CD14-positive monocyte (primary cell): Measurements from ENCODE around the gene TADA1. TPM values are rescaled to one million over a fixed set of nuclear protein-coding genes. Genes with fewer than 3 reads are reported as not detected.

ENCODE experiments used
- DNase-seq, 3 donors: peaks; one replicate each; pipeline ENCODE4 v3.0.0-alpha.2; 2011 to 2022
- H2AFZ ChIP-seq: 2 replicates; pipeline ENCODE4 v1.6.0; 2012; ENCODE audit warnings: mild to moderate bottlenecking, low read depth, low read length, inconsistent platforms; ENCODE audit not compliant: insufficient read depth, poor library complexity, severe bottlenecking
- H3K27ac ChIP-seq, 2 donors: 1 replicate in 1 of 2; 2 replicates in 1 of 2; pipeline ENCODE4 v1.5.1; 2012 to 2013; ENCODE audit warnings: low read length in 2 of 2, control low read depth in 1 of 2, inconsistent platforms in 1 of 2, low read depth in 1 of 2, mild to moderate bottlenecking in 1 of 2
- H3K27me3 ChIP-seq, 2 donors: one replicate each; pipeline versions ENCODE4 v1.6.0 to v1.6.1; 2011 to 2013; ENCODE audit warnings: low read length in 2 of 2; ENCODE audit not compliant: control insufficient read depth in 2 of 2, insufficient read depth in 2 of 2
- H3K36me3 ChIP-seq, 2 donors: replicated peaks in 1 of 2; 1 replicate in 1 of 2; 2 replicates in 1 of 2; pipeline versions ENCODE4 v1.5.1 to v1.6.1; 2012 to 2013; ENCODE audit warnings: low read length in 2 of 2, control low read depth in 1 of 2, inconsistent platforms in 1 of 2, mild to moderate bottlenecking in 1 of 2; ENCODE audit not compliant: insufficient read depth in 2 of 2, control insufficient read depth in 1 of 2
- H3K4me1 ChIP-seq, 2 donors: 1 replicate in 1 of 2; 2 replicates in 1 of 2; pipeline versions ENCODE4 v1.5.1 to v1.6.1; 2012 to 2013; ENCODE audit warnings: low read length in 2 of 2, control low read depth in 1 of 2, inconsistent platforms in 1 of 2, mild to moderate bottlenecking in 1 of 2, moderate library complexity in 1 of 2; ENCODE audit not compliant: insufficient read depth in 2 of 2, control insufficient read depth in 1 of 2
- H3K4me2 ChIP-seq: replicated peaks from 2 replicates; pipeline ENCODE3; 2012; ENCODE audit warnings: low read length, moderate library complexity, mild to moderate bottlenecking; ENCODE audit not compliant: poor library complexity, severe bottlenecking; ENCODE audit errors: extremely low read depth
- H3K4me3 ChIP-seq, 3 experiments: fragments of 200-600 bp in 1 of 3; sonication (generic) in 1 of 3; replicated peaks in 1 of 3; 1 replicate in 2 of 3; 2 replicates in 1 of 3; pipeline ENCODE4 v1.5.1; 2011 to 2013; ENCODE audit warnings: low read length in 3 of 3, mild to moderate bottlenecking in 3 of 3, control low read depth in 2 of 3, low read depth in 2 of 3, inconsistent platforms in 1 of 3, moderate library complexity in 1 of 3
- H3K79me2 ChIP-seq: 2 replicates; pipeline ENCODE4 v1.6.0; 2012; ENCODE audit warnings: mild to moderate bottlenecking, control low read depth, inconsistent platforms, low read length, moderate library complexity; ENCODE audit not compliant: insufficient read depth
- H3K9ac ChIP-seq: 2 replicates; pipeline ENCODE4 v1.6.0; 2017; ENCODE audit warnings: low read length, mild to moderate bottlenecking; ENCODE audit not compliant: insufficient read depth, poor library complexity, severe bottlenecking
- H3K9me3 ChIP-seq, 2 donors: replicated peaks in 1 of 2; 1 replicate in 1 of 2; 2 replicates in 1 of 2; pipeline versions ENCODE4 v1.5.1 to v1.6.1; 2012 to 2013; ENCODE audit warnings: low read length in 2 of 2, control low read depth in 1 of 2; ENCODE audit not compliant: control insufficient read depth in 1 of 2, insufficient read depth in 1 of 2
- H4K20me1 ChIP-seq: 2 replicates; pipeline ENCODE4 v1.6.0; 2012; ENCODE audit warnings: mild to moderate bottlenecking, low read length, control low read depth, moderate library complexity; ENCODE audit not compliant: insufficient read depth
- H3K27ac Mint-ChIP-seq, 7 donors: one replicate each; pipeline ENCODE4 v1.8.0; 2020; ENCODE audit warnings: mild to moderate bottlenecking in 7 of 7, mixed read lengths in 7 of 7, moderate library complexity in 6 of 7, inconsistent platforms in 2 of 7
- H3K27me3 Mint-ChIP-seq, 3 donors: one replicate each; pipeline ENCODE4 v1.8.0; 2021 to 2022; ENCODE audit warnings: low read depth in 3 of 3, mild to moderate bottlenecking in 3 of 3, mixed read lengths in 3 of 3, moderate library complexity in 3 of 3, inconsistent platforms in 1 of 3
- H3K36me3 Mint-ChIP-seq, 2 donors: one replicate each; pipeline ENCODE4 v1.8.0; 2020; ENCODE audit warnings: mixed read lengths in 2 of 2, inconsistent platforms in 1 of 2, mild to moderate bottlenecking in 1 of 2
- H3K4me1 Mint-ChIP-seq: one replicate; pipeline ENCODE4 v1.8.0; 2020; ENCODE audit warnings: mild to moderate bottlenecking, mixed read lengths
- H3K4me3 Mint-ChIP-seq, 2 donors: one replicate each; pipeline ENCODE4 v1.8.0; 2020; ENCODE audit warnings: mild to moderate bottlenecking in 2 of 2, mixed read lengths in 2 of 2, moderate library complexity in 1 of 2
- H3K9me3 Mint-ChIP-seq, 7 donors: one replicate each; pipeline ENCODE4 v1.8.0; 2020 to 2022; ENCODE audit warnings: mixed read lengths in 7 of 7, mild to moderate bottlenecking in 6 of 7, moderate library complexity in 6 of 7, inconsistent platforms in 2 of 7
- CTCF ChIP-seq: fragments of 200-600 bp; IDR thresholded peaks from one replicate; pipeline ENCODE4 v1.8.0; 2022; ENCODE audit warnings: antibody characterized with exemption, mild to moderate bottlenecking
- WGBS: methylation state at CpG from one replicate; pipeline ENCODE4 v1.1.5; 2013; ENCODE audit warnings: missing lambda C conversion rate; ENCODE audit not compliant: insufficient coverage; 5-methylcytosine and 5-hydroxymethylcytosine counted together
- intact Hi-C, 2 donors: fragments of 100-400 bp; cut with micrococcal nuclease; formaldehyde crosslinking; loops; one replicate each; pipeline versions ENCODE4 v1.15.0 to v1.15.1; 2023
- polyA plus RNA-seq, 3 donors: library from polyadenylated mRNA; depleted of rRNA in 1 of 3; unstranded in 2 of 3; stranded (reverse) in 1 of 3; fragments of 300-500 nt in 2 of 3; fragments of >200 nt in 1 of 3; fragmentation: Illumina TruSeq in 2 of 3; gene quantifications; 1 replicate in 2 of 3; 2 replicates in 1 of 3; pipeline ENCODE4 v1.2.3, GENCODE V29; 2012 to 2021

The TADA1 gene
- polyA plus RNA-seq, 3 donors = 6.4 to 8.0 (median 7.9) TPM

DNA sequence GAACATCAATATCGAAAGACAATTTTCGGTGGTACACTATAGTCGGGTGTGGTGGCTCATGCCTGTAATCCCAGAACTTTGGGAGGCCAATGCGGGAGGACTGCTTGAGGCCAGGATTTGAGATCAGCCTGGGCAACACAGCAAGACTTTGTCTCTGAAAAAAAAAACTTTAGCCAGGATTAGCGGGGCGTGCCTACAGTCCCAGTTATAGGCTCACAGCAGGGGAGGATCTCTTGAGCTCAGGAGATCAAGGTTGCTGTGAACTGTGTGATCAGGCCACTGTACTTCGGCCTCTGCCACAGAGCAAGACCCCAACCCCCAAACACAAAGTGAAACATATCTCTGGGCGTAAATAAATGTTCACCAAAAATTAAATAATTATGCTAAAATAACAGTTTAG, 1.6 kb downstream of the TADA1 start:
- no peak overlapping the region for H3K27ac ChIP-seq
- Mint-ChIP-seq H3K9me3 (peaks cover 2 to 6% (median 3%) of the 10 kb centered on the region in 7 donors), H3K27me3 (peaks cover 0 to 1% (median 0%) of the 10 kb centered on the region in 3 donors), H3K4me1 (peaks cover 31% of the 10 kb centered on the region), H3K36me3 (peaks cover 8 to 10% of the 10 kb centered on the region in 2 donors), H3K27ac (peak overlapping the region in 1 of 7 donors; percentile 58), H3K4me3 (no peak overlapping the region)
- no peaks in the 10 kb centered on the region for H3K27me3 ChIP-seq
- no peak overlapping the region for H2AFZ ChIP-seq
- no peak overlapping the region for H3K4me3 ChIP-seq
- peaks cover 9% of the 10 kb centered on the region for H4K20me1 ChIP-seq
- no peak for DNase-seq
- no peak overlapping the region for H3K9ac ChIP-seq
- no peaks in the 10 kb centered on the region for H3K9me3 ChIP-seq
- TF ChIP-seq CTCF = no peak
- WGBS = 98% methylated on average over 5 of the region's 8 CpGs
- H3K4me2 ChIP-seq = no peak overlapping the region
- H3K4me1 ChIP-seq = peaks cover 12 to 15% of the 10 kb centered on the region in 2 donors
- intact Hi-C loops = no loop called here
- peaks cover 61% of the 10 kb centered on the region for H3K79me2 ChIP-seq
- H3K36me3 ChIP-seq = peaks cover 0 to 5% of the 10 kb centered on the region in 2 donors

DNA sequence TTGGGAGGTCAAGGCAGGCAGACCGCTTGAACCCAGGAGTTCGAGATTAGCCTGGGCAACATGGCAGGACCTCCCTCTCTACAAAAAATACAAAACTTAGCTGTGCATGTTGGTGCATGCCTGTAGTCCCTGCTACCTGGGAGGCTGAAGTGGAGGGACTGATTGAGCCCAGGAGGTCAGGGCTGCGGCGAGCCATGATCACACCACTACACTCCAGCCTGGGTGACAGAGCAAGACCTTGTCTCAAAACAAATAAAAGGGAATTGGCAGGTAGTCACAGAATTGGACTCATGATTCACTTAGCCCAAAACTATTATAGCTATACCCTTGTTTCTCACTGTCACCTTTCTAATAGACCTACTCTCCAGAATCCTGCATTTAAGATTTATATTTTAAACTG, 5.5 kb downstream of the TADA1 start:
- H3K27me3 ChIP-seq = no peaks in the 10 kb centered on the region

More for the DNA sequence above, 5.5 kb downstream of the TADA1 start:
- Histone ChIP-seq H3K9me3 (no peaks in the 10 kb centered on the region), H2AFZ (no peak overlapping the region), H3K79me2 (peaks cover 65% of the 10 kb centered on the region), H3K36me3 (peaks cover 20 to 42% of the 10 kb centered on the region in 2 donors), H3K27ac (no peak overlapping the region), H3K4me2 (no peak overlapping the region), H4K20me1 (peaks cover 9% of the 10 kb centered on the region), H3K4me1 (peaks cover 7 to 8% of the 10 kb centered on the region in 2 donors), H3K4me3 (no peak overlapping the region), H3K9ac (no peak overlapping the region)
- no peak overlapping the region for H3K4me3 Mint-ChIP-seq
- no CpG with 5 or more reads among the region's 4 CpGs for WGBS
- peaks cover 0 to 1% (median 0%) of the 10 kb centered on the region in 3 donors for H3K27me3 Mint-ChIP-seq
- DNase-seq = no peak
- intact Hi-C loops = no loop called here
- peaks cover 25% of the 10 kb centered on the region for H3K4me1 Mint-ChIP-seq
- peaks cover 33 to 36% of the 10 kb centered on the region in 2 donors for H3K36me3 Mint-ChIP-seq
- no peak for TF ChIP-seq CTCF
- no peak overlapping the region for H3K27ac Mint-ChIP-seq
- H3K9me3 Mint-ChIP-seq = no peaks in the 10 kb centered on the region
